ENCODE measurements around the gene EIF6.

Gene EIF6

DNA sequence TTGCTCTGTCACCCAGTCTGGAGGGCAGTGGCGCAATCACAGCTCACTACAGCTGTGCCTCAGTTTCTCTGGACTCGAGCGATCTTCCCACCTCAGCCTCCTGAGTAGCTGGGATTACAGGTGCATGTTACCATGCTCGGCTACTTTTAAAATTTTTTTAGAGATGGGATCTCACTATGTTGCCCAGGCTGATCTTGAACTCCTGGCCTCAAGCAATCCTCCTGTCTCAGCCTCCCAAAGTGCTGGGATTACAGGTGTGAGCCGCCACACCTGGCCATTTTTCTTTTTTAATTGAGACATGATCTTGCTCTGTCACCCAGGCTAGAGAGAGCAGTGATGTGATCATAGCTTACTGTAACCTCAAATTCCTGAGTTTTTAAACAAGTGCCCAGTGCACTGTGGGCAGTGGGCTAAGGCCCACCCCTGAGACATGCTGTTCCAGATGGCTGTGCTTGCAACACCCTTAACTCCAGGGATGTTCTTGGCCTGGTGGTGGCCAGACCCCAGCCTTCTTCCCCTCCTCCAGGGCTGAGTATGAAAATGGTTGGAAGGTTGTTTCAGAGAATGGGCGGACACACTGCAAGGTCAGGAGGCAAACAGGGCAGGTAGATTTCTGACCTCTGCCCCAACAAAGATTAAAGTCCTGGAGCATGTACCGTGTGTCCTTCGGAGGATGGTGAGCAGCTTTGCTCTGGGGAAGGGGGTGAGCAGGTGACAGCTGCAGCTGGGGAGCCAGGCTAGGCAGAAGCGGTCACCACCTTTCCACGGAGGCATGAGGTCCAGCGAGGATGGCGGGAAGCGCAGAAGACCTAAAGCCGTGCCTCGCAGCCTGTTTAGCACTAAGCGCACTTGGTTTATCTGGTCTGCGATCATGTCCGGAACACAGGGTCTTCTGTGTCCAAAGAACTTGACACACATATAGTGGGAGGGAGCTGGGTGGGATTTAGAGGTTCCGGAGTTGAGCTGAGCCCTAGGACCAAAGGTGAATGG is 9.0 kb upstream of the EIF6 start:
- no peak for DNase-seq

DNA sequence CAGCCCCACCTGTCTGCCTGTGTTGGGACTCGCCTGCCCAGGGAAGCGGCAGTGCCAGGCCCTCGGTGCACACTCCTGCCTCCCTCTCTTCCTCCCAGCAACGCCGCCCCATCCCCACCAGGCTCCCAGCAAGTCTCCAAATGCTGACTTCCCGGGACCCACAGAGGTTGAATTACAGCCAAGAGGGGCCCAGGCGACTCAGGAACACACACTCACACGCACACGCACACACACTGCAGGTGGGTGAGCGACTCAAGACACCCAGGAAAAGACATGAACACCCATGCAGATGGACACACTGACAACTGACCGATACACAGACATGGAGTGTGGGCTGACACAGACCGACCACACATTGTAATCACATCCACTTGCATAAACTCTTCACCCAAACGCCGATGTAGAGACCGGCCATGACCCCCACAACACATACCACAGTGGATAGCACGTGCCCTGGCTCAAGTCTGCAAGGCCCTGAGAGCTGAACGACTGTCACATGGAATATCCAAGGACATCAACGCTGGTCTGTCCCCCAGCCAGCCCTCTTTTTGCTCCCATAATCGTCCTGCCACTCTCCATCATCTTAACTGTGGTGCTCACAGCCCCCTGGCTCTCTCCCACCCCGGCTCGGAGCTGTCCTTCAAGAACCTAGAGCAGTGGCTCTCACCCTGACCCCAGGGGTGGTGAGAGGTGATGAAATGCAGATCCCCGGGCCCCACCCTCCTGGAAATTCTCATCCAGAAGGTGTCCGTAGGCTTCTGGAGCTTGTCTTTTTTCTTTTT is 8.1 kb upstream of the EIF6 start:
- no peak for DNase-seq

DNA sequence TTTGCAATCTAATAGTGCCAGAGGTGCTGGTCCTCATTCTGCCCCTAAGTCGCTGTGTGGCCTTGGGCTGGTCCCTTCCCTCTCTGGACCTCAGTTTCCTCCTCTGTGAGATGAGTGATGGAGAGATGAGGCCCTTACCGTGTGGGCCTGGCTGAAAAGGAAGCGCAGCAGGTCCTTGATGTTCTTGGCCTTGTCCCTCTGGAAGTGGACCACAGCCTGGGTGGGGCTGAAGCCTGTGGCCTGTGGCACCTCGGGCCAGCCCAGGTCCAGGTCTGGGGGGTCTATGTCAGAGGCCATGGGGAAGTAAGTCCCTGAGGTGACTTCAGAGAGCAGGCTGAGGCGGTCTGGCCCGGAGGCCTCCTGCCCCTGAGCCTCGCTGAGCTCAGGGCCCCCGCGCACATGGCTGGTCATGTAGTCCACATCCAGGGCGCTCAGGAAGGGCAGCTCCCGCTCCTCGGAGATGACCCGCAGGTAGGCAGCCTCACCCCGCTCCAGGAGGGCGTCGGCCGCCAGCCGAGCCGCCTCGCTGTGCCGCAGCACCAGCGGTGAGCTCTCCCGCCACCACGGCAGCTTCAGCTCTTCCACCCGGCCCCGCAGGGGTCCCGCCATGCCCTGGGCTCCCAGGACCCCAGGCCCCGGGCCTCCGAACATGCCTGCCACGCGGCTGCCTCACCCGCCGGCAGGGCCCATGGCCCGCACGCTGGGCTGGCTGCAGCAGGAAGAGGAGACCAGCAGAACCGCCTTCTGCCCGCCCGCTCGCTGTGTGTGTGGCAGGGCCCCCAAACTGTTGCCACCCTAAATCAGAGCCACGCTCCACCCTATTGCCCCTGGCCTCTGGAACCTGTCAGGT is 7.3 kb upstream of the EIF6 start, which contains the start of gene FAM83C:
TSS of gene FAM83C (minus strand) at position 772 of the 850 bp plus-strand sequence. CDS start at position 651, 121 bp downstream.
- DNase-seq, result no peak

GRCh38 chr20:35290887-35291417 is 6.4 kb upstream of the EIF6 start:
- DNase-seq, result no peak

GRCh38 chr20:35290186-35290886 is 5.8 kb upstream of the EIF6 start:
- no peak for DNase-seq

DNA sequence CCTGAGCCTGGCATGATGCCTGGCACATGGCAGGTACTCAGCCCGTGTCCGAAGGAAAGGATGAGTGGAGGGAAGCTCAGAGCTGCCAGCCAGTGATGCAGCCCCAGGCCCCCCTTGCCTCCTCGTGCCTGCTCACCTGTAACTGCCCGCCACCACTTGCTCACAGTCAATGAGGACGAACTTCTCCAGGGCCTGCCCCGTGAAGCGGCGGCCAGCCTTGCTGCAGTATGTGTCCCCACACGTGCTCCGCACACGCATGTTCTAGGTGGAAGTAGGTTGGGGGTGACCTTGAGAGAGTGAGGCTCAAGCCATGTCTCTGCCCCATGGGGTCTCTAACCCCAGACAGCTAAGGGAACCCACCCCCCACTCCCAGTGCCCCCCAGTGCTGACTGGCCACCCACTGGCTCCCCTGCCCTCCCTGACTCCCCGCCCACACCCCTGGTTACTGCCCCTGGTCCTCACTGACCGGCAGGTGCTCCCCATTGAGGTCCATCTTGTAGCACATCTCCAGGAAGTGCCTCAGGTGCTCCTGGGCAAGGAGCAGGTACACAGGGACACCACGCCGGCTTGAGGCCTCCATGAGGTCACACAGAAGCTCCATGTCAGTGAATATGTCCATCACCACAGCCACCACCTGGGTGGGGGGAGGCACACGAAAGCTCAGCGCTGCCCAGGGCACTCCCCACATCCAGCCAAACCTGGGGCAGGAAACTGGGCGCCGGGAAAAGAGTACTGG is 3.9 kb upstream of the EIF6 start:
- no peak for DNase-seq

DNA sequence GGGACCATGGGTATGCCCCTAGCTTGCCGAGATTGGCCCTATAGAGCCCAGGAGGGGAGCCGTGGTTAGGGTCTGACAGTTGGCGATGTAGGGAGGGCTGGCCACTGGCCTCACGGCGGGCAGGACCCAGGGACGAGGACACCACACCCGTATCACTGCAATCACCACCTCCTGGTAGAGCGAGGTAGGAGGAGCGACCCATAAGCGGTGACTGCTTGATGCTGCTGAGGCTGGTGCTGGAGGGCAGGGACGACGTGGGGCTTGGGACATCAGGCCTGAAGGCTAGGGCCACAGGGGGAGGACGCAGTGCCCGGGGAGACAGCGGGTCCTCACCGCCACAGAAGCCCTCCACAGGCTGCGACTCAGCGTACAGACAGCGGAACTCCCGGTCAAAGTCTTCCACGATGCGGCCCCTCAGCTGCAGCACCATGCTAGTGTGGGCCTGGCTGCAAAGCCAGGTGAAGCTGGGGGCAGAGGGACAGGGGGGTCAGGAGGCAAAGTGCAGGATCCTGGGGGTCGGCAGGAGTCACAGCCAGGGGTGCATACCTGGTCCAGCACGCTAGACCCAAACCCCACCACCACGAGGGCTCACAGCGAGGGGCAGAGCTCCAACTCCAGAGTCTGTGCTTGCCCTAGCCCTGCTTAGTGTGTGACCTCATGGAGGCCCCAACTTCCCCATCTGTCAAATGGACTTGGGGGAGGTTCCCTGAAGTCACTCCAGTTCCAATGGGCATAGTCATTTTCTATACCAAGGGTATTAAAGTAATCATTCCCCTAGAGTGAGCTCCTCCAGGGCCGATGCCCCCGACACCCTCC is 3.1 kb upstream of the EIF6 start:
- DNase-seq, result no peak

DNA sequence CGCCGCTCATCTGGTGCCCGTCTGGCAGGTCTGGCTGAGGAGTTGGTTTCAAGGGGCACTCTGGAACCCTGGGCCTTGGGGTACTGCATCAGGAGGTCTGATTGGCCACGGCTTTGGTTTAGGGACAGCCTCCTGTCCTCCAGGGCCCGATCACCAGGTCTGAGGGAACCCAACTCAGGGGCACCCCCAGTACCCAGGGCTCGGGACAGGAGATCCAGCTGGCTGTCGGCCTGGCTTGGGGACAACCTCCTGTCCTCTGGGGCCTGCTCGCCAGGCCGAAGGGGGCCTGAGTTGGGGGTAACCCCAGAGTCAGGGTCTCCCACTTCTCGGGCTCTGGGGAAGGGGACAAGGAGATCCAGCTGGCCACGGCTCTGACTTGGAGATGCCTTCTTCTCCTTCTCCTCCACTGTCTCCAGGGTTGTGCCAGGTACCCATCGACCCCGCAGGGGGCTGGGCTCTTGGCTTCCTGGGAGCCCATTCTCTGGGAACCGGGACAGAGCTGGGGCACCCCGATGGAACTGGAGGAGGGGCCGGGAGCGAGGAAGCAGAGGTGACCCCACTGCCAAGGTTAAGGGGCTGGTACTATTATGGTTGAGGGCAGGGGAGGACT is 2.4 kb upstream of the EIF6 start:
- DNase-seq, result no peak

GRCh38 chr20:35286077-35286898 is 1.7 kb upstream of the EIF6 start:
- no peak for DNase-seq

- DNase-seq, result no peak
Observed at GRCh38 chr20:35285806-35286076, 1.2 kb upstream of the EIF6 start.

DNA sequence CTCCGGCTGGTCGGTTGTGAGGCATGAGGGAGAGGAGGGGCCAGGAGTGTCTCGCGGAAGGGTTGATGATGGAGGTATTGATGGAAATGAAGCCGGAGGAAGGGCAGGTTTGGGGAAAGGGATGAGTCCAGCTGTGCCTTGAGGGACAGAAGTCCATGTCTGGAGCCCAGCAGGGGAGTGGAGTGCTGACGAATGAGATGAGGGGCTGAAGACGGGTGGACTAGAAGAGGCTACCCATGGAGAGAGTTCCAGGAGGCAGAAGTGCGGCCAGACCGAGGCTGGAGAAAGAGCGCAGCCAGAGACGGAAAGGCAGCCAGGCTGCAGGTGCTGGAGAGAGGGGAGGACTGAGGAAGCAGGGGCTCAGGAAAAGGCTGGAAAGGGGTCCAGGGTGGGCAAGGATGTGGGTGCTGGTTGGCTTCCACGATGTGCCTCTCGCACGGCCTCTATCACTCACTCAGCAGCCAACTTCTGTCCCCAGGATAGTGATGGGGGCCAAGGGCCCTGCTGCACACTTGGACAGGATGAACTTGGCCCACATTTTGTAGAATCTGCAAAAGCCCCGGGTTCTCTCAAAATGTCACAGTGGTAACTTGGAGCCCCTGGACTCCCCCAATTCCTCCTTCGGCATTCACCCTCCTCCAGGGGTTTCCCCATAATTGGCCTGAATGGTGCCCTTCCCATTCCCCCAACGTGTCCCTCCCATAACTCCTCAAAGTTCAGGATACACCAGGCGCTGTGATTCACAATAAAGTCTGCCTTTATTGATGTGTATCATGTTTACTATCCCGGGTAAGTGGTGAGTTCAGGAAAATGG is 627 bp upstream of the EIF6 start:
- no peak for DNase-seq

DNA sequence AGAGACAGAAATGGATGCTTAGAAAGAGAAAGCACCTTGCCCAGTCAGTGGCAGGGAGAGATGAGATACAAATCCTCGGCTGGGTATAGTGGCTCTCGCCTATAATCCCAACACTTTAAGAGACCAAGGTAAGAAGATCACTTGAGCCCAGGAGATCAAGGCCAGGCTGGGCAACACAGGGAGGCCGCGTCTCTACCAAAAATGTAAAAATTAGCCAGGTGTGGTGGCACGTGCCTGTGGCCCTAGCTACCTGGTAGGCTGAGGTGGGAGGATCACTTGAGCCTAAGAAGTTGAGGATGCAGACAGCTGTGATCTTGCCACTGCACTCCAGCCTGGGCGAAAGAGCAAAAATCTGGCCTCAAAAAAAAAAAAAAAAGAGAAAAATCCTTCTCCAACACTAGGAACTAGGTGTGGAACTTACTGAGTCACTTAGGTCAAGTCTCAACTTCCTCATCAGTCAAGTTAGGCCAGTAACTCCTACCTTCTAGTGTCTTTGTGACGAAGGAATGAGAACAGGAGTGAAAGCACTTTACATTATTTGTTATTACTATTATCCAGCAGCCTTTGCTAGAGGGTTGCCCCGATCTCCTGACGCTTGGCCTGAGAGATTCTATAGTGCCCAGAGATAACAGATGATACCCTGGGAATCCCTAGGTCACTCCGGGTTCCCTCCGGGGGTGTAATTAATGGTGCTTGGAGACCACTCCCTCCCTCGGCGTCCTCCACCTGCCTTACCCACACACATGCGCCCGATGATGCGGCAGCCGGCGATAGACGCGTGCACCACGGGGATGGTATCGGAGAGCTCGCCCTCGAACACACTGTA is 918 bp downstream of the EIF6 start:
- DNase-seq, result no peak

GRCh38 chr20:35281506-35282101 is 3.0 kb downstream of the EIF6 start:
- DNase-seq, result no peak

- DNase-seq, result no peak
Observed at GRCh38 chr20:35280523-35280922, 4.0 kb downstream of the EIF6 start.

GRCh38 chr20:35279533-35280174 is 4.9 kb downstream of the EIF6 start:
- no peak for DNase-seq

- no peak for DNase-seq
Observed at GRCh38 chr20:35279040-35279439, 5.5 kb downstream of the EIF6 start.

Measured in CD4-positive, alpha-beta T cell treated with Interleukin-17A for 4 hours (primary cell).